Large intestine (tissue), 3 donors: ENCODE measurements around the gene SPATA13. TPM values are rescaled to one million over a fixed set of nuclear protein-coding genes. Genes with fewer than 3 reads are reported as not detected.

Experiments
- DNase-seq, 2 donors: peaks; one replicate each; pipeline versions ENCODE4 v3.0.0 to v3.0.0-alpha.2; 2013
- H3K27ac ChIP-seq: one replicate; pipeline ENCODE4 v1.5.1; 2013; ENCODE audit warnings: low read length
- H3K27me3 ChIP-seq: 2 replicates; pipeline ENCODE4 v1.6.1; 2013; ENCODE audit warnings: low read length; ENCODE audit not compliant: control insufficient read depth, insufficient read depth
- H3K36me3 ChIP-seq: 2 replicates; pipeline ENCODE4 v1.6.1; 2013; ENCODE audit warnings: low read length; ENCODE audit not compliant: control insufficient read depth, insufficient read depth
- H3K4me1 ChIP-seq: one replicate; pipeline ENCODE4 v1.6.1; 2013; ENCODE audit warnings: low read length; ENCODE audit not compliant: control insufficient read depth, insufficient read depth
- H3K4me3 ChIP-seq: one replicate; pipeline ENCODE4 v1.5.1; 2013; ENCODE audit warnings: low read length
- H3K9me3 ChIP-seq: one replicate; pipeline ENCODE4 v1.6.1; 2013; ENCODE audit warnings: mild to moderate bottlenecking, low read depth, low read length, moderate library complexity; ENCODE audit not compliant: control insufficient read depth
- WGBS: methylation state at CpG from one replicate; pipeline ENCODE4 v1.1.5; 2013; ENCODE audit warnings: low lambda C conversion rate; ENCODE audit not compliant: insufficient coverage; 5-methylcytosine and 5-hydroxymethylcytosine counted together
- polyA plus RNA-seq: library from polyadenylated mRNA; unstranded; fragments of 120-200 nt; gene quantifications from one replicate; pipeline ENCODE4 v1.2.1, GENCODE V29; 2013

The SPATA13 gene
- polyA plus RNA-seq, 1 donor, result 19.9 TPM

- no peaks in the 10 kb centered on the region for H3K4me1 ChIP-seq
- H3K36me3 ChIP-seq, result peaks cover 5% of the 10 kb centered on the region
- H3K27ac ChIP-seq, result no peak overlapping the region
- DNase-seq, result no peak
- H3K27me3 ChIP-seq, result no peaks in the 10 kb centered on the region
- H3K4me3 ChIP-seq, result no peak overlapping the region
- WGBS, result no CpG with 5 or more reads among the region's 3 CpGs
- H3K9me3 ChIP-seq, result no peaks in the 10 kb centered on the region
Measured at GRCh38 chr13:24231377-24231776, 70.9 kb downstream of the SPATA13 start.

- Histone ChIP-seq H3K9me3 (no peaks in the 10 kb centered on the region), H3K27me3 (no peaks in the 10 kb centered on the region), H3K36me3 (no peaks in the 10 kb centered on the region), H3K4me3 (no peak overlapping the region), H3K4me1 (no peaks in the 10 kb centered on the region), H3K27ac (no peak overlapping the region)
- 60% methylated on average over 1 of the region's 5 CpGs for WGBS
- no peak for DNase-seq
Measured at GRCh38 chr13:24232037-24232436, 71.5 kb downstream of the SPATA13 start.

- no peaks in the 10 kb centered on the region for H3K9me3 ChIP-seq
- H3K4me1 ChIP-seq, result no peaks in the 10 kb centered on the region
- DNase-seq, result no peak
- no peaks in the 10 kb centered on the region for H3K27me3 ChIP-seq
- 90% methylated on average over 2 of the region's 3 CpGs for WGBS
- H3K4me3 ChIP-seq, result no peak overlapping the region
- no peak overlapping the region for H3K27ac ChIP-seq
- H3K36me3 ChIP-seq, result no peaks in the 10 kb centered on the region
Measured at GRCh38 chr13:24232474-24232873, 72.0 kb downstream of the SPATA13 start.

- Histone ChIP-seq H3K27me3 (no peaks in the 10 kb centered on the region), H3K9me3 (no peaks in the 10 kb centered on the region), H3K4me1 (no peaks in the 10 kb centered on the region), H3K27ac (no peak overlapping the region), H3K4me3 (no peak overlapping the region), H3K36me3 (no peaks in the 10 kb centered on the region)
- DNase-seq, result peak in 1 of 2 donors; percentile 37
- WGBS, result 56% methylated on average over 1 of the region's 4 CpGs
Measured at GRCh38 chr13:24233351-24233901, 72.9 kb downstream of the SPATA13 start.

GRCh38 chr13:24234200-24234915, 73.8 kb downstream of the SPATA13 start:
- Histone ChIP-seq H3K27me3 (no peaks in the 10 kb centered on the region), H3K9me3 (no peaks in the 10 kb centered on the region), H3K36me3 (no peaks in the 10 kb centered on the region), H3K4me1 (no peaks in the 10 kb centered on the region), H3K27ac (no peak overlapping the region), H3K4me3 (no peak overlapping the region)
- no peak for DNase-seq
- WGBS, result 80% methylated on average over 1 of the region's 5 CpGs

GRCh38 chr13:24237356-24237755, 76.8 kb downstream of the SPATA13 start:
- WGBS, result no CpG with 5 or more reads among the region's 1 CpG
- no peaks in the 10 kb centered on the region for H3K4me1 ChIP-seq
- H3K4me3 ChIP-seq, result no peak overlapping the region
- no peak for DNase-seq
- no peaks in the 10 kb centered on the region for H3K27me3 ChIP-seq
- H3K27ac ChIP-seq, result no peak overlapping the region
- H3K36me3 ChIP-seq, result no peaks in the 10 kb centered on the region
- H3K9me3 ChIP-seq, result no peaks in the 10 kb centered on the region

GRCh38 chr13:24241336-24241735, 80.8 kb downstream of the SPATA13 start:
- Histone ChIP-seq H3K27ac (no peak overlapping the region), H3K9me3 (no peaks in the 10 kb centered on the region), H3K4me3 (no peak overlapping the region), H3K27me3 (no peaks in the 10 kb centered on the region), H3K36me3 (peaks cover 2% of the 10 kb centered on the region), H3K4me1 (no peaks in the 10 kb centered on the region)
- no peak for DNase-seq
- WGBS, result no CpG with 5 or more reads among the region's 10 CpGs

- DNase-seq, result no peak
- Histone ChIP-seq H3K36me3 (peaks cover 2% of the 10 kb centered on the region), H3K27me3 (no peaks in the 10 kb centered on the region), H3K4me3 (no peak overlapping the region), H3K4me1 (no peaks in the 10 kb centered on the region), H3K27ac (no peak overlapping the region), H3K9me3 (no peaks in the 10 kb centered on the region)
- WGBS, result 92% methylated on average over 2 of the region's 5 CpGs
Measured at GRCh38 chr13:24242100-24242499, 81.6 kb downstream of the SPATA13 start.

GRCh38 chr13:24243302-24243701, 82.8 kb downstream of the SPATA13 start:
- no peaks in the 10 kb centered on the region for H3K9me3 ChIP-seq
- no peaks in the 10 kb centered on the region for H3K27me3 ChIP-seq
- no peak for DNase-seq
- peaks cover 2% of the 10 kb centered on the region for H3K36me3 ChIP-seq
- H3K27ac ChIP-seq, result no peak overlapping the region
- no peaks in the 10 kb centered on the region for H3K4me1 ChIP-seq
- whole genome bisulfite sequencing, result no CpG with 5 or more reads among the region's 2 CpGs
- no peak overlapping the region for H3K4me3 ChIP-seq

- H3K27me3 ChIP-seq, result no peaks in the 10 kb centered on the region
- H3K4me1 ChIP-seq, result no peaks in the 10 kb centered on the region
- H3K36me3 ChIP-seq, result peaks cover 7% of the 10 kb centered on the region
- DNase-seq, result no peak
- H3K4me3 ChIP-seq, result no peak overlapping the region
- WGBS, result no CpG with 5 or more reads among the region's 6 CpGs
- no peaks in the 10 kb centered on the region for H3K9me3 ChIP-seq
- no peak overlapping the region for H3K27ac ChIP-seq
Measured at GRCh38 chr13:24244802-24245201, 84.3 kb downstream of the SPATA13 start.

GRCh38 chr13:24247016-24247415, 86.5 kb downstream of the SPATA13 start:
- H3K9me3 ChIP-seq, result no peaks in the 10 kb centered on the region
- no peak for DNase-seq
- H3K36me3 ChIP-seq, result peaks cover 12% of the 10 kb centered on the region
- no CpG with 5 or more reads among the region's 5 CpGs for WGBS
- no peaks in the 10 kb centered on the region for H3K27me3 ChIP-seq
- no peaks in the 10 kb centered on the region for H3K4me1 ChIP-seq
- no peak overlapping the region for H3K4me3 ChIP-seq
- no peak overlapping the region for H3K27ac ChIP-seq
